A549 (cell line): ENCODE measurements around the gene TP53BP2.

Source experiments
- CEBPB ChIP-seq, 2 experiments: fragments of >200 bp in 1 of 2; sonication (Bioruptor Twin) in 1 of 2; formaldehyde crosslinking in 1 of 2; IDR thresholded peaks; 2 replicates each; pipeline ENCODE4 v1.6.1; 2012 to 2016
- CHD4 ChIP-seq: fragments of 200-600 bp; sonication (generic); IDR thresholded peaks from 2 replicates; pipeline ENCODE4 v1.6.1; 2016; ENCODE audit warnings: antibody characterized with exemption, mild to moderate bottlenecking, borderline replicate concordance
- JUN ChIP-seq, 2 experiments: fragments of >200 bp; sonication (Bioruptor Twin); formaldehyde crosslinking; IDR thresholded peaks; 2 replicates in 1 of 2; 3 replicates in 1 of 2; pipeline ENCODE4 v1.6.1; 2016 to 2017
- TP53 ChIP-seq: fragments of 250-450 bp; sonication (Bioruptor Pico); IDR thresholded peaks from 2 replicates; pipeline ENCODE4 v1.5.0; 2021; ENCODE audit warnings: mild to moderate bottlenecking, moderate library complexity

DNA sequence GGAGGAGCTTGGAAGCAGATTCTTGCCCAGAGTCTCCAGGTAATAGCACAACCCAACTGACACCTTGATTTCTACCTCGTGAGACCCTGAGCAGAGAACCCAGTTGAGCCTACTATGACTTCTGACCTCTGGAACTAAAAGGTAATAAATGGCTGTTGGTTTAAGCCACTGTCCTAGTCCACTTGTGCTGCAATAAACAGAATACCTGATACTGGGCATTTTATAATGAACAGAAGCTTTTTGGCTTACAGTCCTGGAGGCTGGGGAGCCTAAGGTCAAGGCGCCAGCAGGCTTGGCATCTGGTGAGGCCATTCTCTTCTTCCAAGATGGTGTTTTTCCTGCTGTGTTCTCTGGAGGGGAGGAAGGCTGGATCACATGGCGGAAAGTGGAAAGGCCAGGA is 39.9 kb upstream of the TP53BP2 start:
- no peak for TF ChIP-seq JUN (IDR thresholded peaks at IDR 0.05)
- TF ChIP-seq CHD4 = no peak
- TF ChIP-seq CEBPB (IDR thresholded peaks at IDR 0.05) = no peak
- TF ChIP-seq TP53 (CRISPR knock-in tag) = no peak
